HFFc6 (cell line): ENCODE measurements around the gene NELFCD. TPM values are rescaled to one million over a fixed set of nuclear protein-coding genes. Genes with fewer than 3 reads are reported as not detected.

Experiments used
- DNase-seq: peaks from one replicate; pipeline ENCODE4 v3.0.0-alpha.2; 2018
- H3K27ac Mint-ChIP-seq: 2 replicates; pipeline ENCODE4 v1.8.0; 2020; ENCODE audit warnings: mild to moderate bottlenecking, mixed read lengths
- H3K27me3 Mint-ChIP-seq: 2 replicates; pipeline ENCODE4 v1.8.0; 2021; ENCODE audit warnings: mild to moderate bottlenecking, moderate library complexity, mixed read lengths; ENCODE audit not compliant: insufficient read depth
- H3K36me3 Mint-ChIP-seq: 2 replicates; pipeline ENCODE4 v1.8.0; 2021; ENCODE audit warnings: low read depth, mixed read lengths
- H3K4me1 Mint-ChIP-seq: 2 replicates; pipeline ENCODE4 v1.8.0; 2020; ENCODE audit warnings: low read depth, mixed read lengths
- H3K4me3 Mint-ChIP-seq: 2 replicates; pipeline ENCODE4 v1.8.0; 2020; ENCODE audit warnings: mild to moderate bottlenecking, moderate library complexity, mixed read lengths
- H3K9me3 Mint-ChIP-seq: 2 replicates; pipeline ENCODE4 v1.8.0; 2020; ENCODE audit warnings: mild to moderate bottlenecking, mixed read lengths
- total RNA-seq, 6 experiments: library from RNA; stranded (reverse); fragmentation: NEBNext Ultra II Directional; extraction: Animal tissue kit (Norgen Biotek cat#: 25700); gene quantifications; 2 replicates in 1 of 6; 3 replicates in 5 of 6; pipeline ENCODE4 v1.2.3, GENCODE V29; 2021
- TF ChIP-seq, protein P1 (sequence below): fragments of 200-600 bp; sonication (generic); IDR thresholded peaks from 2 replicates; pipeline ENCODE4 v1.5.0; 2021; ENCODE audit warnings: antibody characterized with exemption, mild to moderate bottlenecking

The NELFCD gene
- total RNA-seq, 6 experiments from 2014 or later, result 52.3 to 64.0 (median 62.1) TPM

DNA sequence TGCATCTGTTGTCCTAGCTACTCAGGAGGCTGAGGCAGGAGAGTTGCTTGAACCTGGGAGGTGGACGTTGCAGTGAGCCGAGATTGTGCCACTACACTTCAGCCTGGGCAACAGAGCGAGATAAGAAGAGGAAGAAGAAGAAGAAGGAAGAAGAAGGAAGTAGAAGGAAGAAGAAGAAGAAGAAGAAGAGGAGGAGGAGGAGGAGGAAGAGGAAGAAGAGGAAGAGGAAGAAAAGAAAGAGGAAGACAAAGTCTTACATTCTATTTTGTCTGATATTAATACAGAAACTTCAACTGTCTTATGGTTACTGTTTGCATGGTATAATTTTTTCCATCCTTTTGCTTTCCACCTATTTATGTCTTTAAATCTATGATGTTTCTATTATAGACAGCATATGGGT lies 7.2 kb upstream of the NELFCD start:
- no peak overlapping the region for H3K4me3 Mint-ChIP-seq
- H3K9me3 Mint-ChIP-seq, result peaks cover 22% of the 10 kb centered on the region
- TF ChIP-seq, protein P1, sequence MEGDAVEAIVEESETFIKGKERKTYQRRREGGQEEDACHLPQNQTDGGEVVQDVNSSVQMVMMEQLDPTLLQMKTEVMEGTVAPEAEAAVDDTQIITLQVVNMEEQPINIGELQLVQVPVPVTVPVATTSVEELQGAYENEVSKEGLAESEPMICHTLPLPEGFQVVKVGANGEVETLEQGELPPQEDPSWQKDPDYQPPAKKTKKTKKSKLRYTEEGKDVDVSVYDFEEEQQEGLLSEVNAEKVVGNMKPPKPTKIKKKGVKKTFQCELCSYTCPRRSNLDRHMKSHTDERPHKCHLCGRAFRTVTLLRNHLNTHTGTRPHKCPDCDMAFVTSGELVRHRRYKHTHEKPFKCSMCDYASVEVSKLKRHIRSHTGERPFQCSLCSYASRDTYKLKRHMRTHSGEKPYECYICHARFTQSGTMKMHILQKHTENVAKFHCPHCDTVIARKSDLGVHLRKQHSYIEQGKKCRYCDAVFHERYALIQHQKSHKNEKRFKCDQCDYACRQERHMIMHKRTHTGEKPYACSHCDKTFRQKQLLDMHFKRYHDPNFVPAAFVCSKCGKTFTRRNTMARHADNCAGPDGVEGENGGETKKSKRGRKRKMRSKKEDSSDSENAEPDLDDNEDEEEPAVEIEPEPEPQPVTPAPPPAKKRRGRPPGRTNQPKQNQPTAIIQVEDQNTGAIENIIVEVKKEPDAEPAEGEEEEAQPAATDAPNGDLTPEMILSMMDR, result no peak
- peaks cover 15% of the 10 kb centered on the region; the same call in 1 of the 2 replicates for H3K36me3 Mint-ChIP-seq
- H3K27me3 Mint-ChIP-seq, result peaks cover 22% of the 10 kb centered on the region
- no peaks in the 10 kb centered on the region for H3K4me1 Mint-ChIP-seq
- no peak overlapping the region for H3K27ac Mint-ChIP-seq
- no peak for DNase-seq

DNA sequence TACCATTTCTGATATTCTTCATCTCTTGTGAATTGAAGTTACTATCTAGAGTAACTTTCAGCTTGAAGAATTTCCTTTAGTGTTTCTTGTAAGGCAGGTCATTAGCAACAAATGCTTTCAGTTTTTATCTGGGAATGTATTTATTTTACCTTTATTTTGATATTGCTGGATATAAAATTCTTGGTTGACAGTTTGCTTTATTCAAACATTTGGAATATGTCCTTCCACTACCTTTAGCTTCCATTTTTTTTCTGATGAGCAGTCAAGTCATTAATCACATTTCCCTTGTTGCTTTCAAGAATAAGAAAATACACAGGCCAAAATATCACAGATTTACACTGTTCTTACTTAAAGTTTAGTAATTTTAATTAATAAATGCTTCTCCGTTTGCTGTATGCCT lies 5.7 kb upstream of the NELFCD start:
- Mint-ChIP-seq H3K27ac (no peak overlapping the region), H3K4me1 (no peaks in the 10 kb centered on the region), H3K9me3 (peaks cover 10% of the 10 kb centered on the region), H3K4me3 (no peak overlapping the region), H3K27me3 (peaks cover 14% of the 10 kb centered on the region), H3K36me3 (peaks cover 8% of the 10 kb centered on the region; the same call in 1 of the 2 replicates)
- no peak for DNase-seq
- TF ChIP-seq, protein P1, result no peak

DNA sequence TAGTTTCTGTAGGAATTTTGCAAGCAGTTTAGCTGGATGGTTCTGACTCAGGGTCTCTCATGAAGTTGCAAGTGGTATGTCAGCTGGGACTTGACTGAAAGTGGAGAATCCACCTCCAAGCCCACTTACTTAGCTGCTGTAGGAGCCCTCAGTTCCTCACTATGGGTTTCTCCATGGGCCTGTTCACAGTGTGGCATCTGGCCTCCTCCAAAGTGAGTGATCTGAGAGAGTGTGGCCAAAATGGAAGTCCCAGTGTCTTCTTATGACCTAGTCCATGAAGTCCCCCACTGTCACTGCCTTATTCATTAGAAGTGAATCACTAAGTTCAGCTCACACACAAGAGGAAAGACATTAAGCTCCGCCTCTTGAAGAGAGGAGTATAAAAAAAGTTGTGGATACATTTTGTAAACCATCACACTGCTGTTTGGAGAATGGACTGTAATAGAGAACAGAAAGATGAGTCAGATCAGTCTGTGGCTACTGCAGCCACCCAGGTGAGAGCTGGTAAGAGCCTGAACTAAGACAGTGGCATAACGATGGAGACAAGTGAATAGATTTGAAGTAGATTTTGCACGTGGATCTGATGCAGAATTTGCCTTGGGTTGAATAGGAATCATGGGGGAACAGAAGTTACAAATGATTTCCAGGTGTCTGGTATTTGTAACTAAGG lies 4.9 kb upstream of the NELFCD start:
- Mint-ChIP-seq H3K36me3 (peaks cover 8% of the 10 kb centered on the region; the same call in 1 of the 2 replicates), H3K27me3 (peaks cover 10% of the 10 kb centered on the region), H3K9me3 (peaks cover 10% of the 10 kb centered on the region), H3K27ac (no peak overlapping the region), H3K4me3 (no peak overlapping the region), H3K4me1 (no peaks in the 10 kb centered on the region)
- TF ChIP-seq, protein P1, result no peak
- DNase-seq, result no peak

DNA sequence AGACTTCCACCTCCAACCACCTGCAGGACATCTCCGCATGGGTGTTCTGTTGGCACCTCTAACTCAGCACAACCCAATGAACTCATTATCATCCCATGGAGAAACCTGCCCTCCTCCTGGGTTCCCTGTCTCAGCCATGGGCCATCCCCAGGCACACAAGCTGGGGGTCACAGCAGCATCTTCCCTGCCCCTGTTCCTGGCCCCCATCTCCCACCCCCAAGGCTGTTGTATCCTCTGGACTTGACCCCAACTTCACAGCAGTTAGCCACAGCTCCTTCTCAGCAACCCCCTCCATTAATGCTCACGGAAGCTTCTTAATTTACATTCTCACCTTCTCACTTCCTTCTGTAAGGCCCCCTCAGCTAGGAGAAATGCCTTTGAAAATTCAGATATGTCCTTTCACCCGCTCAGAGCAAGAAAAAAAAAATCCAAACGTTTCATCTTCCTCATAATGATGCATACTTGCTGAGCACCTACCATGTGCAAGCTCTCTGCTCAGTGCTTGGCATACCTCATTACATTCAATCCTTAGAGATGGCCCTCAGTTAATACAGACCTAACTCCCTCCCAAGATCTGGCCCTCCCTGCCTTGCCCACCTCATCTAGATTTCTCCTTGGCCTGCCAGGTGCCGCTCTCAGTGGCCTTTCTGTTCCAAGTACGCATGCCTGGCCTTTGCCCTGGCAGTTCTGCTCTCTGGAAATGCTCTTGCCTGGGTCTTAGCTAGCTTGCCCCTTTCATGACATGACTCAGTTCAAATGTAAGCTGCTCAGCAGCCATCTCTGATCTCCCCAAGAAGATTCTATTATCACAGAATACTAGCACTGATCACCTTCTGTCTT lies 2.5 kb upstream of the NELFCD start:
- TF ChIP-seq, protein P1, result no peak
- no peak overlapping the region for H3K4me3 Mint-ChIP-seq
- H3K27ac Mint-ChIP-seq, result no peak overlapping the region
- peaks cover 10% of the 10 kb centered on the region for H3K9me3 Mint-ChIP-seq
- H3K27me3 Mint-ChIP-seq, result peaks cover 3% of the 10 kb centered on the region
- no peak for DNase-seq
- H3K36me3 Mint-ChIP-seq, result peaks cover 15% of the 10 kb centered on the region
- H3K4me1 Mint-ChIP-seq, result peaks cover 10% of the 10 kb centered on the region

DNA sequence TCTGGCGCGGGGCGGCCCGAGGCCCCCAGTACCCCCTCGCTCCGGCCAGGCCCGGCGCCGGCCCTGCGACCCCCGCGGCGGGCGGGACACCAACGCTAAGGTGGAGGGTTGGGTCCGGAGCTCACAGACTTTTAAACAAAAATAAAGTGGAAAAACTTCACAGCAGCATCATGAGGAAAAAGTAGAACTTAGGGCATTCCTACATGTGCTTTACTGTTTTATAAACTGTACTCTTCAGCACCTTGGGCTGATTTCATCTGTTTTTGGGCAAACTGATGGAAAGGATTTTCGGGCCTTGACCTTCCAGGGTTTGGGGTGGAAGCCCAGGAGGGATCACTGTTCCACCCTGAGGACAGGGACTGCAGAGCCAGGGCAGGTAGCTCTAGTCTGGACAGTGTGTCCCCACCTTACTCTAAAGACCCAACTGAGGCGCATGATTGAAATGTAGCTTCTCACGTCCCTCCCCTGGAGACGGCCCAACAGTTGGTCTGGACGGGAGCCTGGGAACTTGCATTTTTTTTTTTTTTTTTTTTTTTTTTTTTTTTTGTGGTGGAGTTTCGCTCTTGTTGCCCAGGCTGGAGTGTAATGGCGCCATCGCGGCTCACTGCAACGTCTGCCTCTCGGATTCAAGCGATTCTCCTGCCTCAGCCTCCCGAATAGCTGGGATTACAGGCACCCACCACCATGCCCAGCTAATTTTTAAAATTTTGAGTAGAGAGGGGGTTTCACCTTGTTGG lies 740 bp downstream of the NELFCD start:
- peaks cover 22% of the 10 kb centered on the region for H3K4me1 Mint-ChIP-seq
- TF ChIP-seq, protein P1, result no peak
- no peaks in the 10 kb centered on the region for H3K9me3 Mint-ChIP-seq
- H3K4me3 Mint-ChIP-seq, result peak overlapping the region; percentile 94
- peak overlapping the region; percentile 68 for H3K27ac Mint-ChIP-seq
- H3K36me3 Mint-ChIP-seq, result peaks cover 10% of the 10 kb centered on the region
- DNase-seq, result peak; percentile 22
- no peaks in the 10 kb centered on the region; the same call in none of the 2 replicates for H3K27me3 Mint-ChIP-seq
